Chondrocyte (in vitro differentiated cells): ENCODE measurements around the gene CD99. TPM values are rescaled to one million over a fixed set of nuclear protein-coding genes. Genes with fewer than 3 reads are reported as not detected.

Experiments used
- DNase-seq: peaks from one replicate; pipeline ENCODE4 v3.0.0; 2021; ENCODE audit warnings: mixed read lengths, low spot score
- H3K27ac Mint-ChIP-seq: one replicate; pipeline ENCODE4 v1.8.0; 2021; ENCODE audit warnings: mild to moderate bottlenecking, moderate library complexity, mixed read lengths; ENCODE audit not compliant: unreplicated experiment
- H3K27me3 Mint-ChIP-seq: 2 replicates; pipeline ENCODE4 v1.8.0; 2021; ENCODE audit warnings: low read depth, mixed read lengths
- H3K36me3 Mint-ChIP-seq: 2 replicates; pipeline ENCODE4 v1.8.0; 2021; ENCODE audit warnings: low read depth, mixed read lengths
- H3K4me1 Mint-ChIP-seq: 2 replicates; pipeline ENCODE4 v1.8.0; 2021; ENCODE audit warnings: low read depth, mild to moderate bottlenecking, mixed read lengths
- H3K4me3 Mint-ChIP-seq: one replicate; pipeline ENCODE4 v1.8.0; 2021; ENCODE audit warnings: mild to moderate bottlenecking, moderate library complexity, mixed read lengths; ENCODE audit not compliant: unreplicated experiment
- H3K9me3 Mint-ChIP-seq: 2 replicates; pipeline ENCODE4 v1.8.0; 2021; ENCODE audit warnings: low read depth, mixed read lengths
- CTCF ChIP-seq: fragments of 200-600 bp; sonication (generic); IDR thresholded peaks from 2 replicates; pipeline ENCODE4 v1.5.0; 2021; ENCODE audit warnings: antibody characterized with exemption, mild to moderate bottlenecking, moderate library complexity
- total RNA-seq: library from RNA; stranded (reverse); gene quantifications from 3 replicates; pipeline ENCODE4 v1.2.1, GENCODE V29; 2021

The CD99 gene
- total RNA-seq, 1 donor from 2014 or later, result 570 TPM

- no peak for DNase-seq
- TF ChIP-seq CTCF, result no peak
Measured at GRCh38 chrX:2789569-2789968, 98.5 kb downstream of the CD99 start.

More at GRCh38 chrX:2789569-2789968, 98.5 kb downstream of the CD99 start:
- Mint-ChIP-seq H3K9me3 (no peaks in the 10 kb centered on the region), H3K27me3 (peaks cover 6% of the 10 kb centered on the region), H3K4me1 (no peaks in the 10 kb centered on the region), H3K4me3 (no peak overlapping the region), H3K36me3 (no peaks in the 10 kb centered on the region), H3K27ac (no peak overlapping the region)

Other genes with a start within 250 kb of the CD99 start
- 30.1 to 35.2 TPM (median 35.0 TPM) in 3 replicates for gene DHRSX, start 190.3 kb upstream of the CD99 start, total RNA-seq
- gene ZBED1, start 190.3 kb upstream of the CD99 start, total RNA-seq, result 39.8 to 45.0 TPM (median 40.1 TPM) in 3 replicates
- gene XG, start 60.7 kb downstream of the CD99 start, total RNA-seq, result 0.97 TPM in 1 of 3 replicates, not detected in the others
- 11.7 to 14.1 TPM (median 12.1 TPM) in 3 replicates for gene GYG2, start 137.6 kb downstream of the CD99 start, total RNA-seq
- gene ARSD, start 238.0 kb downstream of the CD99 start, total RNA-seq, result 27.4 to 36.4 TPM (median 35.3 TPM) in 3 replicates